OCI-LY7 (cell line): Measurements from ENCODE around the gene MGRN1. TPM values are rescaled to one million over a fixed set of nuclear protein-coding genes. Genes with fewer than 3 reads are reported as not detected.

Experiments
- BruUV-seq: library from RNA; stranded (reverse); fragments of 400-500 nt; replicated peaks from 2 replicates; lab custom pipeline; 2021; lab: Mats Ljungman, UMichigan
- CTCF ChIA-PET: fragments of 300-600 bp; sonication (Branson Sonifier 250); formaldehyde crosslinking; loops from one replicate; lab custom pipeline; 2022; ENCODE audit warnings: antibody characterized with exemption; ENCODE audit not compliant: unreplicated experiment; lab: Charles Lee
- POLR2A ChIA-PET: fragments of 300-600 bp; sonication (Branson Sonifier 250); formaldehyde crosslinking; loops from one replicate; lab custom pipeline; 2022; ENCODE audit warnings: antibody characterized with exemption; lab: Charles Lee
- DNase-seq: peaks from one replicate; pipeline ENCODE4 v3.0.0-alpha.2; 2015; ENCODE audit warnings: low spot score
- H2AFZ ChIP-seq: fragments of 200-600 bp; sonication (generic), shearing (Covaris generic); 2 replicates; pipeline ENCODE4 v1.6.1; 2014; ENCODE audit warnings: mild to moderate bottlenecking, antibody characterized with exemption, low read length, moderate library complexity
- H3K27ac ChIP-seq: fragments of 200-600 bp; sonication (generic); 2 replicates; pipeline ENCODE4 v1.5.1; 2014; ENCODE audit warnings: mixed run types, low read depth, mild to moderate bottlenecking, moderate library complexity, low read length, inconsistent platforms; ENCODE audit not compliant: poor library complexity, severe bottlenecking
- H3K36me3 ChIP-seq: fragments of 200-600 bp; sonication (generic); 2 replicates; pipeline ENCODE4 v1.6.1; 2014; ENCODE audit warnings: mild to moderate bottlenecking, antibody characterized with exemption, low read length, moderate library complexity, mixed read lengths; ENCODE audit not compliant: insufficient read depth
- H3K4me1 ChIP-seq: fragments of 200-600 bp; sonication (generic); 2 replicates; pipeline ENCODE4 v1.5.1; 2014; ENCODE audit warnings: mild to moderate bottlenecking, low read length; ENCODE audit not compliant: insufficient read depth, poor library complexity, severe bottlenecking
- H3K4me2 ChIP-seq: fragments of 200-600 bp; sonication (generic); 2 replicates; pipeline ENCODE4 v1.6.1; 2014; ENCODE audit warnings: mild to moderate bottlenecking, low read length
- H3K4me3 ChIP-seq: fragments of 200-600 bp; sonication (generic); 2 replicates; pipeline ENCODE4 v1.5.1; 2014; ENCODE audit warnings: mild to moderate bottlenecking, low read depth, low read length; ENCODE audit not compliant: poor library complexity, severe bottlenecking
- H3K79me2 ChIP-seq: fragments of 200-600 bp; sonication (generic); 2 replicates; pipeline ENCODE4 v1.6.1; 2016; ENCODE audit warnings: low read depth, mild to moderate bottlenecking, low read length, moderate library complexity, mixed read lengths; ENCODE audit not compliant: insufficient read depth
- H3K9me2 ChIP-seq: fragments of 200-600 bp; sonication (generic); 2 replicates; pipeline ENCODE4 v1.6.1; 2016; ENCODE audit warnings: mild to moderate bottlenecking, low read length, mixed read lengths; ENCODE audit not compliant: insufficient read depth
- H3K9me3 ChIP-seq: fragments of 200-600 bp; sonication (generic); 2 replicates; pipeline ENCODE4 v1.6.1; 2014; ENCODE audit warnings: mild to moderate bottlenecking, mixed run types, low read length, mixed read lengths
- H4K20me1 ChIP-seq: fragments of 200-600 bp; sonication (generic); 2 replicates; pipeline ENCODE4 v1.6.1; 2014; ENCODE audit warnings: mild to moderate bottlenecking, antibody characterized with exemption, low read length, moderate library complexity, mixed read lengths; ENCODE audit not compliant: insufficient read depth
- EZH2phosphoT487 ChIP-seq: fragments of 200-600 bp; sonication (generic); IDR thresholded peaks from 2 replicates; pipeline ENCODE4 v1.6.1; 2018; ENCODE audit warnings: low read depth, borderline replicate concordance, mild to moderate bottlenecking, mixed run types, antibody characterized with exemption, low read length, moderate library complexity, mixed read lengths
- intact Hi-C: fragments of 100-400 bp; cut with micrococcal nuclease; formaldehyde crosslinking; loops from one replicate; pipeline ENCODE4 v1.10.0; 2022; ENCODE audit not compliant: unreplicated experiment
- total RNA-seq, 2 experiments: library from RNA; depleted of rRNA in 1 of 2; stranded (reverse); fragments of >200 nt in 1 of 2; shearing (Covaris generic) in 1 of 2; gene quantifications; 2 replicates each; pipeline ENCODE4 v1.2.3, GENCODE V29; 2014 to 2022
- TF ChIP-seq, protein P1 (sequence below): fragments of 200-600 bp; sonication (generic); conservative IDR thresholded peaks from 2 replicates; pipeline ENCODE4 v1.5.1; 2014; ENCODE audit warnings: mild to moderate bottlenecking, antibody characterized with exemption, low read length, moderate library complexity, mixed read lengths

Gene MGRN1
- total RNA-seq, 2 experiments from 2014 or later, result 14.1 to 43.1 TPM

DNA sequence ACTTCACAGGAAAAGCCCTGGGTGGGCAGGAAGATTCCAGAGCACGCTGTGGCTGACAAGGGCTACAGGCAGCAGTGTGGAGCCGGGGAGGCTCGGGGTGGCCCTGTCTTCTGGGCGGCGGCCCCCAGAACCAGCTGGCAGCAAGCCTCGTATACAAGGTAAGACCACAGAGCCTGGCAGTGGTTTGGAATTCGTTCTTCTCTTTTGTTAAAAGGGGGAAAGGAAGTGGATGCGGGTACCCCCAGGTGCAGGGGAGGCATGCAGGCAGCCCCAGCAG lies 16.0 kb upstream of the MGRN1 start:
- Histone ChIP-seq H3K4me2 (no peak overlapping the region), H2AFZ (no peak overlapping the region), H3K4me1 (peaks cover 9% of the 10 kb centered on the region), H3K9me3 (no peaks in the 10 kb centered on the region), H3K4me3 (no peak overlapping the region), H3K9me2 (no peaks in the 10 kb centered on the region), H3K79me2 (0 out of 2 replicates have a peak, but pooled peaks cover 4% of the 10 kb centered on the region), H3K27ac (no peak overlapping the region), H3K36me3 (no peaks in the 10 kb centered on the region), H4K20me1 (no peaks in the 10 kb centered on the region)
- POLR2A ChIA-PET, result no interaction called here
- CTCF ChIA-PET, result no interaction called here
- no peak for DNase-seq
- TF ChIP-seq, protein P1, sequence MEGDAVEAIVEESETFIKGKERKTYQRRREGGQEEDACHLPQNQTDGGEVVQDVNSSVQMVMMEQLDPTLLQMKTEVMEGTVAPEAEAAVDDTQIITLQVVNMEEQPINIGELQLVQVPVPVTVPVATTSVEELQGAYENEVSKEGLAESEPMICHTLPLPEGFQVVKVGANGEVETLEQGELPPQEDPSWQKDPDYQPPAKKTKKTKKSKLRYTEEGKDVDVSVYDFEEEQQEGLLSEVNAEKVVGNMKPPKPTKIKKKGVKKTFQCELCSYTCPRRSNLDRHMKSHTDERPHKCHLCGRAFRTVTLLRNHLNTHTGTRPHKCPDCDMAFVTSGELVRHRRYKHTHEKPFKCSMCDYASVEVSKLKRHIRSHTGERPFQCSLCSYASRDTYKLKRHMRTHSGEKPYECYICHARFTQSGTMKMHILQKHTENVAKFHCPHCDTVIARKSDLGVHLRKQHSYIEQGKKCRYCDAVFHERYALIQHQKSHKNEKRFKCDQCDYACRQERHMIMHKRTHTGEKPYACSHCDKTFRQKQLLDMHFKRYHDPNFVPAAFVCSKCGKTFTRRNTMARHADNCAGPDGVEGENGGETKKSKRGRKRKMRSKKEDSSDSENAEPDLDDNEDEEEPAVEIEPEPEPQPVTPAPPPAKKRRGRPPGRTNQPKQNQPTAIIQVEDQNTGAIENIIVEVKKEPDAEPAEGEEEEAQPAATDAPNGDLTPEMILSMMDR, result no peak
- TF ChIP-seq EZH2phosphoT487, result no peak
- intact Hi-C loops, result no loop called here
- no TSS peak for BruUV-seq

DNA sequence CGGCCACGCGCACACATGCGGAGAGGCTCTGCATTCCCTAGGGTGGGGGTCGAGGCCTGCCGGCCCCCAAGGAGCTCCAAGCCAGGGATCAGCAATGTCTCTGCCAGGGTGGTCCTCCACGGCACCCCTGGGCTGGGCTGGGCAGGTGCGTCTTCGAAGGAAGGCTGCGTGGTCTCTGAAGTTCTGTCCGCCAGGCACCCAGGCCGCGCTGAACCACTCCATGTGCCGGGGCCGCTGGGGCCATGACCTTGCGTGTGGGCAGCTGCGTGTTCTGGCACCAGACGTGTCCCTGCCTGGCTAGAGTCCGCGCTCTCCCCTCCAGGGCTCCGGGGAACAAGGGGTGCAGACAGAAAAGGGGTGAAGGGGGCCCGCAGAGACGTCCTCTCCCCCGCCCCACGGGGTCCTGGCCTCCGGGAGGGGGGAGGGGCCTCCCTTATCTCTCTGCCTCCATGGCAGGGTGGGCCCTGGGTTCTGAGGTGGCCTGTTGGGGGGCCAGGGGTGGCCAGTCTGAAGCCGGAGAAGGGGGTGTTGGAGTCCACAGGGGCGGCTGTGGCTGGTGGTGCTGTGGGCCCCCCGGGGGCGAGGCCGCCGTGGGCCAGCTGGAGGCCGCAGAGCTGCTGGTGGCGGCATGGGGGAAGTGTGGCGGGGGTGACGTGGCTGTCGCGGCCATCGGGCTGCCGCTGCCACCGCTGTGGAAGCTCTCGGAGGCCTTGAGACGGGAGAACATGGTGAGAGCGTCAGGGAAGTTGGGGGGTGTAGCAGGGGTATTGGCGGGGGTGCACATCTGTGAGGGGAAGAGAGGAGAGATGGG lies 15.2 kb upstream of the MGRN1 start:
- CTCF ChIA-PET, result no interaction called here
- intact Hi-C loops, result loop anchor here (10.0 kb wide), 2 partner anchors 155 to 195 kb away; partner anchors contain the start of genes CORO7 and ZNF500
- TSS peak; percentile 61 for BruUV-seq
- POLR2A ChIA-PET, result no interaction called here
- Histone ChIP-seq H3K4me3 (no peak overlapping the region), H4K20me1 (no peaks in the 10 kb centered on the region), H3K4me1 (peaks cover 12% of the 10 kb centered on the region), H3K27ac (no peak overlapping the region), H3K9me2 (no peaks in the 10 kb centered on the region), H3K9me3 (no peaks in the 10 kb centered on the region), H3K79me2 (0 out of 2 replicates have a peak, but pooled peaks cover 6% of the 10 kb centered on the region), H3K4me2 (no peak overlapping the region), H3K36me3 (no peaks in the 10 kb centered on the region), H2AFZ (no peak overlapping the region)
- no peak for TF ChIP-seq EZH2phosphoT487
- TF ChIP-seq, protein P1, result no peak
- no peak for DNase-seq
